ENCODE data around the gene SLC15A4.
"Not testable (repeated sequence)": the region's sequence is repeated elsewhere in the genome, so short reads cannot be mapped to it uniquely, and the experiment has no call there.

Gene SLC15A4

DNA sequence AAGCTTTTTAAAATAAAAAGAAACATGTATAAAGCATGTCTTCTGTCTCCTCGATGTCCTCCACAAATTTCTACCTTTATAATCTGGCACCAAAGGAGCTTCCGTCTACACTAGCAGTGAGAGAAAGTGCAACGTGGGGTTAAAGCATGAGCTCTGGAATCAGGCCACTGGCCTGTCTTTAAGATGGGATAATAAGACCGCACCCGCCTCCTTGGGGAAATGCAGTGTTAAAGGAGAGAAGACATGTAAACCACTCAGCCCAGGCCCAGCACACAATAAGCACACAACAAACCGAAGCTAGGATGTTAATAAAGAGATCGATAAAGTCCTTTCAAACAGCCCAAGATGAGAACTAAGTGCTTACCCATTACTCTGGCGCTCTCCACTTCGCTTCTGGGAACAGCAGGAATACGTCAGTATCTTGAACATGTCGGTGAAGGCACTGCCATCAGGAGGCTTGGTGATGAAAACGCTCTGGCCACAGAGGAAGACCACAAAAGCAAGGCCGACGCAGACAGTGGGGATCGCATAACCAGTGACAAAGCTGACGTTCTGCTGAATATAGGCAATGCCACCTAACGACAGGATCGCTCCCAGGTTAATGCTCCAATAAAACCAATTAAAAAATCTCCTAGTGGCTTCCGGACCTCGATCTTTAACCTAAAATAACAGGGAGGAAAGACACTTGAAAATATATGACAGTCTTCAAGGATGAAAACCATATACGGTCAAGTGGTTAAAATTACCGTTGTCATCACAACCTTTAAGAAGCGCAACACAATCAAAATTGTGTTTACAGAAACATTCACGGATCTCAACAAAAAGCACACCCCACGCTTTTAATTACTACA lies 9.1 kb downstream of the SLC15A4 start:
- no peak for DNase-seq

DNA sequence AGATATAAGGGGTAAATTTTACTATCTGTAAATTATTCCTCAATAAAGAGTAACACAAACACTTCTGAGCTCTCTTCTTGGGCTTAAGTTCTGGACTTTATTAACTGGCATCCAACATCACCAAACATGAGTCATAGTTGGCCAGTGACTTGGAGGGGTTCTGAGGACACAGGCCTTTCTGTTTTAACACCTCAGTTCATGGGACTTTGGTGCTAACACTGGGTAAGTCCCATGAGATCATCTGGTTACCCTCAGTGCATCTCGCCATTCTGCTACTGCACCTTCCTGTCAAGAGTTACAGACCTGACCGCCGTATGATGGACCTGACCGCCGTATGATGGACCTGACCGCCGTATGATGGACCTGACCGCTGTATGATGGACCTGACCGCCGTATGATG lies 9.9 kb downstream of the SLC15A4 start:
- peak; percentile 21 for DNase-seq

DNA sequence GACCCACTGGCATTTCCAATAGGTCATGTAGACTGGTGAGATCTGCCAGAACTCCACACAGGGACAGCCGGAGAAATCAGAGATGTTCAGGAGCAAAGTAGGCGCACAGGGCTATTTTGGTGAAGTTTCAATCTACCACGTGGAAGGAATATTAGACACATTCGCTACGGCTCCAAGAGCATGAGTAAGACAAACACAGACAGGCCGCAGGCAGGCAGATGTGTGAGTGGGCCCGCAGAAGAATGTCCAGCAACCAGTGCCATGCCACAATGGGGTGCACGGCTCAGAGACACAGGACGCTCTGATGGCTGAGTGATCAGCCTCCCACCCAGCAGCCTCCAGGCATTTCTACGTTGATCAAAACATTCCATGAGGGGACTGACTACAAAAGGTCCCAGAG lies 10.4 kb downstream of the SLC15A4 start:
- DNase-seq, result no peak

DNA sequence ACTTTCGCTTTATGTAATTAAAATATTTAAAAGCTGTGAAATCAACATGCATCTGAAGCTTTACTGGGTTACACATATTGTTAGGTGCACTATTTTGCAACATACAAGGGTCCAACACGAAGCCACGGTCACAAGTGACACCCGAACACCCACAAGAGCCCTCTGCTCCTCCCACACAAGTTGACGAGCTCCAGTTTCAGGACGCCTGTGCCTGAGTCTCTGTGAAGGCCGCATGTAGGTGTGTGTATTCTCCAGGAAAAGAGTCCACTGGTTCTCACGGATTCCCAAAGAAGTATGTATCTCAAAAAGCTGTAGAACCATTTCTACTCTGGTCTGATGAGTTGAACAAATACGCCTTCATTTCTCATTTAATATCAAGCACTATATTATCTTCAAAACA lies 12.0 kb downstream of the SLC15A4 start:
- DNase-seq, result no peak

DNA sequence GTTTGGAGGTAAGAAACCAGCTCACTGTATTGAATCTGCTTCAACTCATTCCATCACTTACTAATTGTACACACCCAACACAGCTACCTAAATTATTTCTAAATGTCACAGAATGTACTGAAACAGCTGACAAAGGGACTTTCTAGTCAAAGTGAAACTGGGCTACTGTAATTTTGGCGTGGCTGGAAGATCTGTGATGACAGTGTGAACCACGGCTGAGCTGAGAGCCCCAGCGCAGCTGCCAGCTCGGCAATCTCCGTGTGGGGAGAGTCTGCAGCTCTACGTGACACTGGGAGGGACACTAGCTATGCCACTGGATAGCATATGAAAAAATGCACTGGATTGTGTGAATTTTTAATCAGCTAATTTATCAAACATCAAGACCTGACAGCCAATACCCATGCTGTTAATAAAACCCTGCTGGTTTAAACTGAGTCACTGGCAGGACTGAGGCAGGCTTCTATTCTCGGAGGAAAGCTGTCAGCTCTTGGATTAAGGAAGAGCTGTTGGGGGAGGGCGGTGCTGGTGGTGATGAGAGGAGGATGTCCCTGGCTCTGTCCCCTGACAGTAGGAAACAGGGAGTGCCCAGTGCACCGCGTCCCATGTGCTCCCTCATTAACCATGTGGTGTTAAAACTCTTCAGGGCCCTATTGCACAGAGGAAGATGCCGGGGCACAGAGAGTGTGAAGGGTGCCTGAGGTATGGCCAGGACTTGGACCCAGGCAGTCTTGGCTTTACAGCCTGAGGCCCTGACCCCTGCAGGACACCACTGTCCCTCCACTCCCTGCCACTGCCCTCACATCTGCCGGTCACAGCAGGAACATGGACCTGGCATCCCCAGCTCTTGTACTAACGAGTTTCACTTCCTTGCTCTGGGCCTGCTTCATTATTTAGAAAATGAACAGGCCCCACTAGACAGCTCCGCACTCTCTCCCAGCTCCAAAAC lies 13.3 kb downstream of the SLC15A4 start:
- peak; percentile 69 for DNase-seq

DNA sequence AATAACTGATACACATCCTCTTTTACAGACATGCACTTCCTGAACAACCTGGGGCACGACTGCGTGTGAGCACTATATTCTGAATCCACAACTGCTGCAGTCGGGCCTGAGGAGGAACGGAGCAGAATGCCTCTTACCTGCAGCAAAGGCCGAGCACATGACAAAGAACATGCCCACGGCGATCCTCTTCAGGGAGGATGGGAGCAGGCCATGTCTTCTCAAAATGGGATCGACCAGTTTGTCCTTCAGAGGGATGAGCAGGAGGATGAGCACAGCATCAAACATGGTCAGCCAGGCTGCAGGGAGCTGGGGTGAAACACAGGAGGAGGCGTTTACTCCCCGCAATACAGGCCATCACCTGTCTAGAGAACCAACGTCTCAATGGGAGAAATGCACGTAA lies 15.1 kb downstream of the SLC15A4 start:
- no peak for DNase-seq

DNA sequence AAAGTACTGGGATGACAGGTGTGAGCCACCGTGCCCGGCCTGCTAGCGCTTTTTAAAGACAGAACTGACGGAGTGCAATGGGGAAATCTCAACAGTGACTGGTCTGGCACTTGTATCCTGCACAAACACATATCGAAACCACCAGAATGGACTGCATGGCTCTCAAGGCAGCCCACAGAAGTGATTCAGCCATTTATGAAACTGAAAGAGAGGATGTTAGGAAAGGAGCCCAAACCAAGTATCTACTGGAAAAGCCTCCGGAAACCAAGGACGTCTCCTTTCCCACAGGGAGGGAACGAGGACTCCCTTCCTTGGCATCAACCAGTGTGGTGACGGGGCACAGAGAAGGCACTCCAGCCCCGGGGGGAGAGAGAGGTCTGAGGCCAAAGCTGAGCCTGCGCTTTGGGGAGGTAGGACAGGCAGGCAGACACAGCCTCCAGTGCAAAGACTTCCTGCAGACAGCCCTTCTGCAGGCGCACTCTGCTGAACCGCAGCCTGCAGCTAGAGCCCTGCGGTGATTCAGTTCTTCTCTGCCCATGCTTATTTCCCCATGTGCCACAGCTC lies 16.5 kb downstream of the SLC15A4 start:
- DNase-seq, result no peak

DNA sequence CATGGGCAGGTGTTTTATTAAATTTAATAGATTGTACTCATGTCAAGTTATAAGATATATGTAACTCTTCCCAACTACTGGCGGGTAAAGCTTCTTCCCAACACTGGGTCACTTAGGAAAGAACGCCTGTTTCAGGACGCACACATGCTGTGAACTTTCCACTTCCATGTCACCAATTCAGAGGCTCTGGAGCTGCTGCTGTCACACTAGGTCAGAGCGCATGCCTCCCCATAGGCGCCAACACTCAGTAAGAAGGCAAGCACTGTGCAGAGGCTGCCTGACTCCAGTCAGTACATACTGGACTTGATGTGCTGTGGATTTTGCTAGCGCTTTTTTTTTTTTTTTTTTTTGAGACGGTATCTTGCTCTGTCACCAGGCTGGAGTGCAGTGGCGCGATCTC lies 17.2 kb downstream of the SLC15A4 start:
- no peak for DNase-seq

DNA sequence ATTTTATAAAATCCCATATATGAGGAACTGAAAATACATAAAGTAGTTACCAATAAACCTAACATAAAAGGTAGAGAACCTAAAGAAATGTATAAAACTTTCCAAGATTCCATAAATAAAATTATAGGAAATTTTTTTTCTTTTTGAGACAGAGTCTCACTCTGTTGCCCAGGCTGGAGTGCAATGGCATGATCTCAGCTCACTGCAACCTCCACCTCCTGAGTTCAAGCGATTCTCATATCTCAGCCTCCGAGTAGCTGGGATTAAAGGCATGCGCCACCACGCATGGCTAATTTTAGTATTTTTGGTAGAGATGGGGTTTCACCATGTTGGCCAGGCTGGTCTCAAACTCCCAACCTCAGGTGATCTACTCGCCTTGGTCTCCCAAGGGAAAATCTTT lies 18.4 kb downstream of the SLC15A4 start:
- not testable (repeated sequence) for DNase-seq

DNA sequence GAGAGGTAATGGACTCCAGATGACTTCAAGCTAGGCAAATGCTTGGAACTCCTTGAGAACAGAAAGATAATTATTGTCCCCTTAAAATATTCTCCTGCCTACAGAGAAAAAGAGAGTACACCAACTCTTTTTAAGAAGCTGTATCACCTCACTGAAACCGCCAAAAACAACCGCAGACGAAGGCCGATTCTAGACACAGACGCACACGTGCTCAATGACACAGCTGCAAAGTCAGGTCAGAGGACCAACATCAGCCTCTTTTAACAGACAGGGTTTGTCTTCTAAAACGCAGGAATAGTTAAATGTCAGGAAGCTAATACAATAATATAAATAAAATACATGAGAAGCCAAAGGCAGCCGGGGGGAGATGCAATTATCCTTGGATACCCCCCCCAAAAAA lies 19.0 kb downstream of the SLC15A4 start:
- no peak for DNase-seq

DNA sequence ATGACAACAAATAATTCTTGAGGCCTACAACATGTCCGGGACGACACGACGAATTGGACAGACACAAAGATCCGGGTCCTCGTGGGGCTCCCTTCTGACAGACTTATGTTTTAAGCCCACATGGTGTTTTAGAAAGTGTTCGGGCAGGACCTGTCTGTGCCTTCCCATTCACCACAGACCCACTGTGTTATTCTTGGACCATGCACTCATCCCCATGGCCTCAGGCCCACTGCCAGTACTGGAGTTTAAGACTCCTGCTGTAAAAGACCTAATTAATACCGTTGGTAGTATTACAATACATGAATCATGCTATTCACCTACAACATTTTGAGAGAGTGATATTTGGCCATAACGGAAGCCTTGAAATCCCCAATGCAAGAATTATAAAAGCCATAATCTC lies 20.0 kb downstream of the SLC15A4 start:
- DNase-seq, result no peak

DNA sequence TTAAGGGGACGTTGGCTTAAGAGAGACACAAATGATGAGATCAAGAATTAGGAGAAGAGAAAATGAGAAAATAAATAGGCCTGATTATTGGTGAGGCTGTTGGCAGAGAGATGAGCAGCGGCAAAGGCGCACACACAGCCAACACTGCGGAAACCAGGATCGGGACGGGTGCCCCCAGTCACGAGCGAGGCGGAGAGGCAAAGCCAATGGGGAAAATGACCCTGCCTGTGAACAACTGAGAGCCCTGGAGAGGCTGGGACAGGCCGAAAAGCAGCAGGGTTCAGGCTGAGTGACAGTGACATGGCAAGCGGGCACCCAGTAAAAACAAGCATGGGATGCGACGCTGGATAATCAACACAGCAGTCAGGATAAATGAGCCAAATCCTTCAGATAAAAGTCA lies 21.0 kb downstream of the SLC15A4 start:
- no peak for DNase-seq

DNA sequence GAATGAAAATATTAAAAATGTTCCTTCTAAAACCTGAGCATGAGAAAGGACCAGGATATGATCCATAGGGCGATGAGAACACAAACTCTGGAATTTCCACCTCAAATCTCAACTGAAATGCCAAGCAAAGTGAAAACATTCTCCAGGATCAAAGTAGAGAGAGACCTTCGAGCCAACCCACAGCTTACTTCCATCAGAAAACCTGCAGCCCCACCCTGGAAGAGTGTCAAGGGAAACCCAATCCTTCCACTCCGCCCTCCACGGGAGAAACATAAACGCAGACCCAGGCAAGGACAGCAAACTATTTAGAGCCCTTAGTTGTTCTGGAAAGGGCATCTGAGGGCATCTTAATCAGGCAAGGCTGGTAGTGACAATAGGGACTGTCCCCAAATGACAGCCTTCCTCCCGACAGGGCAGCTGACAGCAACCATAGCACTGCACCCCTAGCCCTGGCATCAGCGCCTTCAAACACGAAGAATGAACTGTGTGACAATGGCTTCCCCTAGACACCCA lies 21.8 kb downstream of the SLC15A4 start:
- peak; percentile 58 for DNase-seq

DNA sequence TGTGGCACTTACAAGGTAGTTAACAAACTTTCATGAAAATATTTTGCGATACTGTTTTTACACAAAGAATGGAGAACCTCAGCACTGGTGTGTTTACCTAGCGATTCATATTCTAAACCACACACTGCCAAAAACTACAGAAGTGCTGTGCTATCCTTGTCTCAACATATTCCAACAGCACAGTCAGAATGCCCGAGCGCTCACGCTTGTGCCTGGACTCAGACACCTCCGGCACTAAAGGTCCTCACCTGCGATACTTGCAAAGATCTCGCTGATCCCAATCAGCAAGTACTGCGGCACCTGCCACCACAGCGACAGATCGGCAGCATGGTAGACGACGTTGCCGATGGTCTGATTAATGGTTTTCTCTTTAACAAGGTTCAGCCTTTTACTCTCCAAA lies 23.2 kb downstream of the SLC15A4 start:
- DNase-seq, result no peak

DNA sequence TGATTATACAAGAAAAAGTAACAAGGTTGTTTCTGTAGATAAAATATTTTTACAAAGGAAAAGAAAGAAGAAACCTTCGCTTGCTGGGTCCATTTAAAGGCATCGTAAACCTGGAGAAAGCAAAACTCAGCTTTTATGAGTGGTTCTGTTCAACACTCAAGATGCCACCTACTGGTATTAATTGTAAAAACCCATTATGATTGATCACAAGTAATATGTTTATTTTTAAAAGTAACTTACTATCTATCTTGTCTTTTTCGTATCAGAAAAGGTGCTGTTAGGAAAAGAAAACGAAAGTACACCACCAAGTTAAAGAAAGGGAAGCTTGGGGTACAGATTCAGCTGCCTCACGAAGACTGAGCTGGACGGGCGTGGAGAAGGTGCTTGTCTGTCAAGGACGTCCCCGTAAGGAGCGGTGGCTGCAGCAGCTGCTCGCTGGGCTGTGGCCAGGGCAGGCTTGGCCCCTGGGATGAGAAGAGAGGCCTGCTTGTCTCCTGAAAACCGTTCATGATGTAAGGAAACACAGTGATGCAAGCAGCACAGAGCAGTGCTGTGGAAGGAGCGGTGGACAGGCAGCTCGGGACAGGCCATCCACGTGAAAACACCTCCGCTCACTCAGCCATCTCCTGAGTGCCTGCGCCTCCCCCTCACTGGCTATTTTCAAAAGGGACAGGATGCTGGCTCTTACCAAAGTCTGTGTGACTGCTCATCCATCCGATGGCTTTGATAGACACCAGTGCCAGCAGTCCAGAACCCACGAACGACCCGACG lies 25.0 kb downstream of the SLC15A4 start:
- DNase-seq, result no peak

DNA sequence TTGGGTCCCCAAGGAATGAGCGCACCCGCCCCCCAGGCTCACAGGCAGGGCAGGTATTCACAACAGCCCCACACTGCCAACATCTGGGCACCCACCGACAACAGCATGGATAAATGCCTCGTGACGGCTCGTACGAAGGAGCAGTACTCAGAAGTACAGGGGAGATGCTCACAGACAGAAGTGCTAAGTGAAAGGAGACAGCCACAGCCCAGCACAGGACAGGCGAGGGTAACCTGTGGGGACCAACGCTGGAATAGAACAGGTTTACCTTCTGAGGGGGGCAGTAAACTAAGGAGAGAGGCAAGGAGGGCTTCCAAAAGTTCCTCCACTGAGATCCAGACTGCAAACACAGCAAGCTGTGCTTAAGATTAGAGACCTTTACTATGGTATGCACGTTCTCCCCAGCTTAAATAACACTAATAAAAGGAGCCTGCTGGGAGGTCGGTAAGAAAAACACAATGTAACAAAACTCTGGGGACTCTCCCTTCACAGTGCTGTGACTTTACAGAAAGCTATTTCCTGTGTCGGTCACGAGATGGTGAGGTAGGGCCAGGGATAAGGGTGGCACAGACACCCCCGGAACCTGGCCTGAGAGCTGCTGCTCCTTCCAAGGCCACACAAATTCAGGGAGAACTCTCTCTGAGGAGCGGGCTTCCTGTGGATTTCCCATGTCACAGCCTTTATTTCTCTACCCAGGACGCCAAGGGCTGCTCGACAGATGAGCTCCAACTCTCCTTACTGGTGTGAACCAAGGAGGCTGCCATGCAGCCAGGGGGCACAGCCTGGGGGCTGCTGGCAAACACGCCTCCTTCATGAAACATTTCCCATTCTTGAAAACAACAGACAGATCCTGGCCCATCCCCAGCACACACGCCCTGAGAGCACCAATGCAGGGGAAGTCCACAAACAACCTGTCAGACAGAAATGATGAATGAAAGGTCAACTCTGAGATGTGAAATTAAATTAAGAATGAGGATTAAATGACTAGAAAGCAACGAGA lies 26.3 kb downstream of the SLC15A4 start:
- peak; percentile 92 for DNase-seq

DNA sequence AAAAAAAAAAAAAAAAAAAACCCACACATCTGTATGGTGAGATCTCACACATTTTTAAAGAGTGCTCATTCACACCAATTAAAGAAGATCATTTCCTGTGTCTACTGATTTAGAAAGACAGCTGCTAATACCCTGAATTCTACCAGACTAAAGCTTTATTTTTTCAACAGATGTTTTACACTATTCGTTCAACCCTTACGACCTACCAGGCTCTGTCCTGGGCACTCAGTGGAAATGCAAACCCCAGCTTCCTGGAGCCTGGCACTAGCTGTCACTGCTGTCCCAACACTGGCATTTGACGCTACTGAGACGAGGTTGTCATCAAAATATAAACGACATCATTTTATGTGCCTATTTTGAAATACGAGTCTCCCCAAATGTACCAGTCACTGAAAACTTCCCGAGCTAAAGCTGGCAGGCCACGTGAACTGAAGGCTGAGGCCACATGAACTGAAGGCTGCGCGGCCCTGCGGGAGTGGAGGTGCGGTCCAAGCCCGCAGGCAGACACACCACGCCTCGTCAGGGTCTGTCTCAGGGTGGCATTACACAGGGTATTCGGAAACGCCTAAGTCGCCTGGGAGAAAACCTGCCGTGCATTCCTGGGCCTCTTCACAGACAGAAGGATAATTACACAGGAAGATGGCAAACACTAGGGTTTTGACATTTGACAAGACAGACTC lies 27.2 kb downstream of the SLC15A4 start:
- DNase-seq, result no peak

DNA sequence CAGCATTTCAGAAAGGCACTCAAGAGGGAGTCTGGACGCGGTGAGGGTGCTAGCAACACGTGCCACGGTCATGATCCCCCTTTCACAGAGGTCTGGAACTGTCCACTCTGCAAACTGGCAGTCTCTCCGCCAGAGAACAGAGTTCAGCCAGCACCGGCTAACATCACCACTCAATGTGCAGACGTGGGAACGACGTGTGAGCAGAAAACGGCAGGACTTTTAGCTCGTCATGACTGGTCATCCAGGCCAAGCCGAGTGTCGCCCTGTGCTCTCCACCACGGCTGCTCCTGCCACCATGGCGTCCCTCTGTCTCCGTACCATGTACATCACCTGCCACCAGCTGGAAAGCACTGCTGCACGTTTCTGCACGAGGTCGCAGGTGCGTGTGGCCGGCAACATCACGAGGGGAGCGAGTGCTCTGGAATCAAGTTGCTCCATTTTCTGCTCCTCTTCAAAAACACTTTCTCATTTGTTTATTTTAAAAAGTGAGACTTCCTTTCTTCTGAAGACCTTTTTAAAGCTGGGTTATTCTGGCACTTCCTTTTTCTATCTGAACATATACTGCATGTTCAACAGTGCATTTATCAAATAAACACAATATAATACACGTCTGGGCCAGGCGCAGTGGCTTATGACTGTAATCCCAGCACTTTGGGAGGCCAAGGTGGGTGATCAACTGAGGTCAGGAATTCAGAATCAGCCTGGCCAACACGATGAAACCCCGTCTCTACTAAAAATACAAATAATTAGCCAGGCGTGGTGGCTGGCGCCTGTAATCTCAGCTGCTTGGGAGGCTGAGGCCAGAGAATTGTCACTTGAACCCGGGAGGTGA lies 28.0 kb downstream of the SLC15A4 start:
- no peak for DNase-seq
